PC-3 (cell line): ENCODE measurements around the gene TEX10.

Experiments
- CTCF ChIP-seq: fragments of 300-600 bp; sonication (generic); conservative IDR thresholded peaks from 2 replicates; pipeline ENCODE4 v1.5.1; 2017; ENCODE audit warnings: antibody characterized with exemption, low read depth, mild to moderate bottlenecking, low read length
- EZH2 ChIP-seq: fragments of 300-600 bp; sonication (generic); IDR thresholded peaks from one replicate; pipeline ENCODE4 v1.6.1; 2017; ENCODE audit warnings: antibody characterized with exemption, mild to moderate bottlenecking, low read length; ENCODE audit not compliant: unreplicated experiment
- EZH2phosphoT487 ChIP-seq: fragments of 300-600 bp; sonication (generic); IDR thresholded peaks from 2 replicates; pipeline ENCODE4 v1.6.1; 2018; ENCODE audit warnings: mild to moderate bottlenecking, antibody characterized with exemption, low read length, borderline replicate concordance

- TF ChIP-seq CTCF: no peak
- TF ChIP-seq EZH2: no peak
- TF ChIP-seq EZH2phosphoT487: no peak
Observed at GRCh38 chr9:100298378-100298777, 54.4 kb downstream of the TEX10 start.
